ENCODE measurements around the gene ADGRG7. TPM values are rescaled to one million over a fixed set of nuclear protein-coding genes. Genes with fewer than 3 reads are reported as not detected.

The ADGRG7 gene
- total and polyA plus RNA-seq, 2 of the 13 experiments (the other 11 are each of a cell fraction or from before 2014, with no cell fraction given), result not detected

DNA sequence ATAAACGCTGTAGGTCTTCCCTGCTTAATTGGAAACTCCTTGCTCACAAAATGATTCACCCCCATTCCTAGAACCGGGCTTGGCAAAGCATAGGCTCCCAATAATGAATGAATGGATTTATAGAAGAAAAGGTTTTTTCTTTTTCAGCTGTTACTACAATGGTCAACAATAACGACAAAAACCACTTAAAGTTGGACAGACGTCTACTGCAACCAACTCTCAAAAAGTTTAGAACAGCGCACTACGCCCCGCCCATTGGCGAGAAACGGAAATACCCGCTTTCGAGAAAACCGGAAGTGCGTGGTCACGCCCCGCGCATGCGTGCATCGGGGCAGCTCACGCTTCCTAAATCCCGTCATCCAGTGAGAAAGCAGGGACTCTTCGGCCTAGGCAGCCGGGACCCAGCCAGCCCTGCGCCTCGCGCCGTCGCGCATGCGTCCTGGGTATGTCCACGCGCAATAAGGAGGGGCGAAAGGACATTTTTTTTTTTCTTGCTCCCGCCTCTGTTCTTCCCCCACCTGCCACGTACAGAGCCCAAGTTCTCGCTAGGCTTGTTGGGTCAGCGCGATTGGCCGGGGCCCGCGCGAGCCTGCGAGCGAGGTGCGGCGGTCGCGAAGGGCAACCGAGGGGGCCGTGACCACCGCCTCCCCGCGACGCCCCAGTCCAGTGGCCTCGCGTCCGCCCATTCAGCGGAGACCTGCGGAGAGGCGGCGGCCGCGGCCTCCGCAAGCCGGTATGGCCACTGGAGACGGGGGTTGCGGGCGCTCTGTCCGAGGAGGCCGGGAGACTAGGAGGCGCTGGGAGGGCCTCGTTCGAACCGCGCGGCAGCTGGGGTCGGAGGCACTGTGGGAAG lies 99.8 kb downstream of the ADGRG7 start, which contains the start of gene TFG (continued):
- TF ChIP-seq, protein P1, sequence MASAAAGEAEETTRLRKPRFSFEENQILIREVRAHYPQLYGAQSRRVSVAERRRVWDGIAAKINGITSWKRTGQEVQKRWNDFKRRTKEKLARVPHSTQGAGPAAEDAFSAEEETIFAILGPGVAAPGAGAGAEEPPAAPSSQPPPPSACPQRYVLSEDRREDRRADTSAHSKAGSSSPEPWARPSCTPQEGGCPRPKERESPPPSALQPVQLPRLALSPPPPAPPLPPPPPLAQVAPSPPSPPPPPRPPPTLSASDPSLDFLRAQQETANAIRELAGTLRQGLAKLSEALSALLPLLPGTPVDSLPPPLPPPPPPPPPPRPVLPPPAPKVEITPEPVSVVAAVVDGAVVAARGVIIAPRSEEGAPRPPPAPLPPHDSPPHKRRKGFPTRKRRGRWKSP (CRISPR knock-in tag; IDR thresholded peaks at IDR 0.05), result 0 out of 2 replicates have a peak, but pooled peaks have one; percentile 45
- TF ChIP-seq, protein P2, sequence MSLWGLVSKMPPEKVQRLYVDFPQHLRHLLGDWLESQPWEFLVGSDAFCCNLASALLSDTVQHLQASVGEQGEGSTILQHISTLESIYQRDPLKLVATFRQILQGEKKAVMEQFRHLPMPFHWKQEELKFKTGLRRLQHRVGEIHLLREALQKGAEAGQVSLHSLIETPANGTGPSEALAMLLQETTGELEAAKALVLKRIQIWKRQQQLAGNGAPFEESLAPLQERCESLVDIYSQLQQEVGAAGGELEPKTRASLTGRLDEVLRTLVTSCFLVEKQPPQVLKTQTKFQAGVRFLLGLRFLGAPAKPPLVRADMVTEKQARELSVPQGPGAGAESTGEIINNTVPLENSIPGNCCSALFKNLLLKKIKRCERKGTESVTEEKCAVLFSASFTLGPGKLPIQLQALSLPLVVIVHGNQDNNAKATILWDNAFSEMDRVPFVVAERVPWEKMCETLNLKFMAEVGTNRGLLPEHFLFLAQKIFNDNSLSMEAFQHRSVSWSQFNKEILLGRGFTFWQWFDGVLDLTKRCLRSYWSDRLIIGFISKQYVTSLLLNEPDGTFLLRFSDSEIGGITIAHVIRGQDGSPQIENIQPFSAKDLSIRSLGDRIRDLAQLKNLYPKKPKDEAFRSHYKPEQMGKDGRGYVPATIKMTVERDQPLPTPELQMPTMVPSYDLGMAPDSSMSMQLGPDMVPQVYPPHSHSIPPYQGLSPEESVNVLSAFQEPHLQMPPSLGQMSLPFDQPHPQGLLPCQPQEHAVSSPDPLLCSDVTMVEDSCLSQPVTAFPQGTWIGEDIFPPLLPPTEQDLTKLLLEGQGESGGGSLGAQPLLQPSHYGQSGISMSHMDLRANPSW (CRISPR knock-in tag; IDR thresholded peaks at IDR 0.05; ENCODE audit: borderline replicate concordance), result peak; percentile 51; the same call in 1 of the 2 replicates
- TF ChIP-seq CHD4 (IDR thresholded peaks at IDR 0.05; ENCODE audit: borderline replicate concordance, low read length), result no peak
- TF ChIP-seq ERF (CRISPR knock-in tag; IDR thresholded peaks at IDR 0.05), result peak; percentile 42; the same call in 1 of the 2 replicates
- no peak for TF ChIP-seq NR2F2 (IDR thresholded peaks at IDR 0.05; ENCODE audit: borderline replicate concordance, low read depth)
- TF ChIP-seq ZNF83 (CRISPR knock-in tag; IDR thresholded peaks at IDR 0.05; ENCODE audit: borderline replicate concordance), result peak; percentile 38; the same call in 1 of the 2 replicates
- TF ChIP-seq SIN3B (IDR thresholded peaks at IDR 0.05; ENCODE audit: low read length), result no peak
- no peak for TF ChIP-seq SCMH1 (CRISPR knock-in tag; IDR thresholded peaks at IDR 0.05; ENCODE audit: borderline replicate concordance)
- no peak for TF ChIP-seq ZNF572 (CRISPR knock-in tag; IDR thresholded peaks at IDR 0.05)
- TF ChIP-seq, protein P3, sequence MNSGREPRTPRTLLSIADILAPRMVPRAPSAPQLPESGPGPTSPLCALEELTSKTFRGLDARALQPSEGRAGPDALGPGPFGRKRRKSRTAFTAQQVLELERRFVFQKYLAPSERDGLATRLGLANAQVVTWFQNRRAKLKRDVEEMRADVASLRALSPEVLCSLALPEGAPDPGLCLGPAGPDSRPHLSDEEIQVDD (CRISPR knock-in tag; IDR thresholded peaks at IDR 0.05; ENCODE audit: borderline replicate concordance), result no peak; the same call in 1 of the 2 replicates
- no peak for TF ChIP-seq ZNF781 (CRISPR knock-in tag; IDR thresholded peaks at IDR 0.05; ENCODE audit: borderline replicate concordance, not compliant biosample characterization)
- TF ChIP-seq EHMT2 (IDR thresholded peaks at IDR 0.05; ENCODE audit: borderline replicate concordance, low read depth, low read length), result peak; percentile 90
- TF ChIP-seq THAP11 (CRISPR knock-in tag; IDR thresholded peaks at IDR 0.05), result peak; percentile 91
- TF ChIP-seq NPAS2 (CRISPR knock-in tag; IDR thresholded peaks at IDR 0.05; ENCODE audit: borderline replicate concordance), result no peak
- no peak; the same call in 1 of the 2 replicates for TF ChIP-seq RCOR2 (CRISPR knock-in tag; IDR thresholded peaks at IDR 0.05)
- TF ChIP-seq ZNF460 (CRISPR knock-in tag; IDR thresholded peaks at IDR 0.05; ENCODE audit: borderline replicate concordance), result no peak
- no peak for TF ChIP-seq HNRNPL (IDR thresholded peaks at IDR 0.05; ENCODE audit: low read depth, low read length)
- TF ChIP-seq, protein P4, sequence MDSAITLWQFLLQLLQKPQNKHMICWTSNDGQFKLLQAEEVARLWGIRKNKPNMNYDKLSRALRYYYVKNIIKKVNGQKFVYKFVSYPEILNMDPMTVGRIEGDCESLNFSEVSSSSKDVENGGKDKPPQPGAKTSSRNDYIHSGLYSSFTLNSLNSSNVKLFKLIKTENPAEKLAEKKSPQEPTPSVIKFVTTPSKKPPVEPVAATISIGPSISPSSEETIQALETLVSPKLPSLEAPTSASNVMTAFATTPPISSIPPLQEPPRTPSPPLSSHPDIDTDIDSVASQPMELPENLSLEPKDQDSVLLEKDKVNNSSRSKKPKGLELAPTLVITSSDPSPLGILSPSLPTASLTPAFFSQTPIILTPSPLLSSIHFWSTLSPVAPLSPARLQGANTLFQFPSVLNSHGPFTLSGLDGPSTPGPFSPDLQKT (CRISPR knock-in tag; IDR thresholded peaks at IDR 0.05; ENCODE audit: borderline replicate concordance), result no peak; the same call in 1 of the 2 replicates
- TF ChIP-seq MEIS2 (CRISPR knock-in tag; IDR thresholded peaks at IDR 0.05), result peak; percentile 29; the same call in 1 of the 2 replicates
- TF ChIP-seq ZNF761 (CRISPR knock-in tag; conservative IDR thresholded peaks at IDR 0.05), result no peak; the same call in 1 of the 2 replicates
- peak; percentile 80; the same call in 1 of the 2 replicates for TF ChIP-seq SALL1 (CRISPR knock-in tag; IDR thresholded peaks at IDR 0.05)
- no peak for TF ChIP-seq ZNF326 (CRISPR knock-in tag; IDR thresholded peaks at IDR 0.05; ENCODE audit: borderline replicate concordance)
- peak; percentile 99 for TF ChIP-seq ZMYM4 (CRISPR knock-in tag; IDR thresholded peaks at IDR 0.05)
- TF ChIP-seq ZNF256 (CRISPR knock-in tag; conservative IDR thresholded peaks at IDR 0.05), result no peak
- no peak for TF ChIP-seq SMAD3 (CRISPR knock-in tag; IDR thresholded peaks at IDR 0.05)
